MM.1S (cell line): ENCODE measurements around the gene GOLGA2.

ENCODE experiments used
- DNase-seq: peaks from one replicate; pipeline ENCODE4 v3.0.0-alpha.2; 2015
- H2AFZ ChIP-seq: fragments of 300-600 bp; sonication (generic); 2 replicates; pipeline ENCODE4 v1.6.0; 2016; ENCODE audit warnings: antibody characterized with exemption, low read length
- H3F3A ChIP-seq: fragments of 300-600 bp; sonication (generic); 2 replicates; pipeline ENCODE4 v1.6.1; 2016; ENCODE audit warnings: mild to moderate bottlenecking, antibody characterized with exemption, low read length, moderate library complexity, mixed read lengths; ENCODE audit not compliant: insufficient read depth
- H3K27ac ChIP-seq: fragments of 300-600 bp; sonication (generic); 2 replicates; pipeline ENCODE4 v1.5.1; 2016; ENCODE audit warnings: mild to moderate bottlenecking, low read length
- H3K27me3 ChIP-seq: fragments of 300-600 bp; sonication (generic); replicated peaks from 2 replicates; pipeline ENCODE4 v1.6.0; 2016; ENCODE audit warnings: low read length; ENCODE audit not compliant: insufficient read depth
- H3K36me3 ChIP-seq: fragments of 300-600 bp; sonication (generic); replicated peaks from 2 replicates; pipeline ENCODE4 v1.6.1; 2016; ENCODE audit warnings: mild to moderate bottlenecking, low read length, mixed read lengths; ENCODE audit not compliant: insufficient read depth
- H3K4me1 ChIP-seq: fragments of 300-600 bp; sonication (generic); 2 replicates; pipeline ENCODE4 v1.6.1; 2016; ENCODE audit warnings: low read length, mixed read lengths
- H3K4me2 ChIP-seq: fragments of 300-600 bp; sonication (generic); 2 replicates; pipeline ENCODE4 v1.6.0; 2016; ENCODE audit warnings: low read depth, low read length
- H3K4me3 ChIP-seq: fragments of 300-600 bp; sonication (generic); 2 replicates; pipeline ENCODE4 v1.5.1; 2016; ENCODE audit warnings: low read length, mixed read lengths
- H3K79me2 ChIP-seq: fragments of 300-600 bp; sonication (generic); 2 replicates; pipeline ENCODE4 v1.6.1; 2016; ENCODE audit warnings: mixed run types, low read length, mixed read lengths
- H3K9ac ChIP-seq: fragments of 300-600 bp; sonication (generic); 2 replicates; pipeline ENCODE4 v1.6.1; 2016; ENCODE audit warnings: low read length, mixed read lengths
- H3K9me2 ChIP-seq: fragments of 300-600 bp; sonication (generic); replicated peaks from 2 replicates; pipeline ENCODE4 v1.6.1; 2016; ENCODE audit warnings: mild to moderate bottlenecking, low read length, mixed read lengths; ENCODE audit not compliant: insufficient read depth
- H3K9me3 ChIP-seq: fragments of 300-600 bp; sonication (generic); replicated peaks from 2 replicates; pipeline ENCODE4 v1.6.1; 2016; ENCODE audit warnings: mild to moderate bottlenecking, low read length, mixed read lengths; ENCODE audit not compliant: insufficient read depth
- H4K20me1 ChIP-seq: fragments of 300-600 bp; sonication (generic); 2 replicates; pipeline ENCODE4 v1.6.1; 2016; ENCODE audit warnings: mild to moderate bottlenecking, low read length, moderate library complexity, mixed read lengths; ENCODE audit not compliant: insufficient read depth
- CTCF ChIP-seq: fragments of 300-600 bp; sonication (generic); IDR thresholded peaks from 2 replicates; pipeline ENCODE4 v1.5.1; 2016; ENCODE audit warnings: antibody characterized with exemption, low read length, mixed read lengths
- EZH2 ChIP-seq: fragments of 300-600 bp; sonication (generic); optimal IDR thresholded peaks from 2 replicates; pipeline ENCODE3; 2017; ENCODE audit warnings: low read depth, mild to moderate bottlenecking, antibody characterized with exemption, low read length, mixed read lengths
- EZH2phosphoT487 ChIP-seq: fragments of 300-600 bp; sonication (generic); IDR thresholded peaks from 2 replicates; pipeline ENCODE4 v1.6.1; 2018; ENCODE audit warnings: antibody characterized with exemption, low read length

GOLGA2 gene

GRCh38 chr9:128293091-128293490 lies 17.3 kb upstream of the GOLGA2 start:
- Histone ChIP-seq H3K79me2 (no peaks in the 10 kb centered on the region), H3K27ac (no peak overlapping the region), H3K9me2 (no peaks in the 10 kb centered on the region), H3K4me2 (no peak overlapping the region), H2AFZ (no peak overlapping the region), H3K9ac (no peak overlapping the region), H3K9me3 (no peaks in the 10 kb centered on the region), H3K4me3 (no peak overlapping the region), H3K36me3 (no peaks in the 10 kb centered on the region), H3F3A (no peaks in the 10 kb centered on the region), H4K20me1 (no peaks in the 10 kb centered on the region), H3K4me1 (0 out of 2 replicates have a peak, but pooled peaks cover 6% of the 10 kb centered on the region), H3K27me3 (no peaks in the 10 kb centered on the region)
- DNase-seq = no peak
- TF ChIP-seq EZH2phosphoT487 (no peak), EZH2 (no peak), CTCF (no peak)

DNA sequence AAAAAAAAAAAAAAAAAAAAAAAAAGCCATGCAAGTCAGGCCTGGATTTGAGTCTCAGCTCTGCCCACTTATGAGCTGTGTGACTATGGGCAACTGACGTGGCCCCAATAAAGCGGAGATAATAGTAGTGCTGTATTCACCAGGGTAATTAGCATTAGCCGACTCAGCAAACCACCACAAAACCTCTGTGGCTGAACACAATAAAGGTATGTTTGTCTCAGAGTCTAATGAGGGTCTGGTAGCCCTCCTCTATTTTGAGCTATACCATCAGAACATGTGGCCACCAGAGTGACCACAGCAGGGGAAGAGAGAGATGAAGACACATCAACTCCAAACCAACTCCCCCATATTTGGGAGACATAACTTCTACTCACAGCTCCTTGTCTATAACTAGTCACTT lies 16.2 kb upstream of the GOLGA2 start:
- no peaks in the 10 kb centered on the region for H3K27me3 ChIP-seq
- H3K9me3 ChIP-seq = no peaks in the 10 kb centered on the region
- H4K20me1 ChIP-seq = no peaks in the 10 kb centered on the region
- no peak overlapping the region for H2AFZ ChIP-seq
- no peaks in the 10 kb centered on the region for H3K79me2 ChIP-seq
- H3K9ac ChIP-seq = no peak overlapping the region
- 0 out of 2 replicates have a peak, but pooled peaks cover 6% of the 10 kb centered on the region for H3K4me1 ChIP-seq
- no peaks in the 10 kb centered on the region for H3F3A ChIP-seq
- no peaks in the 10 kb centered on the region for H3K36me3 ChIP-seq
- no peak for DNase-seq
- H3K9me2 ChIP-seq = no peaks in the 10 kb centered on the region
- H3K4me2 ChIP-seq = no peak overlapping the region
- no peak overlapping the region for H3K27ac ChIP-seq
- no peak for TF ChIP-seq CTCF
- no peak for TF ChIP-seq EZH2phosphoT487
- no peak for TF ChIP-seq EZH2
- no peak overlapping the region for H3K4me3 ChIP-seq

GRCh38 chr9:128288273-128289004 lies 12.6 kb upstream of the GOLGA2 start:
- TF ChIP-seq CTCF = no peak
- TF ChIP-seq EZH2phosphoT487 = no peak
- TF ChIP-seq EZH2 = no peak
- Histone ChIP-seq H3K27ac (no peak overlapping the region), H3K9ac (no peak overlapping the region), H2AFZ (no peak overlapping the region), H3K9me3 (no peaks in the 10 kb centered on the region), H4K20me1 (no peaks in the 10 kb centered on the region), H3K79me2 (no peaks in the 10 kb centered on the region), H3K4me3 (no peak overlapping the region), H3K4me1 (no peaks in the 10 kb centered on the region), H3K36me3 (no peaks in the 10 kb centered on the region), H3K4me2 (no peak overlapping the region), H3K27me3 (no peaks in the 10 kb centered on the region), H3F3A (no peaks in the 10 kb centered on the region), H3K9me2 (no peaks in the 10 kb centered on the region)
- DNase-seq = no peak
